ENCODE data around the gene ATOH8.

DNA sequence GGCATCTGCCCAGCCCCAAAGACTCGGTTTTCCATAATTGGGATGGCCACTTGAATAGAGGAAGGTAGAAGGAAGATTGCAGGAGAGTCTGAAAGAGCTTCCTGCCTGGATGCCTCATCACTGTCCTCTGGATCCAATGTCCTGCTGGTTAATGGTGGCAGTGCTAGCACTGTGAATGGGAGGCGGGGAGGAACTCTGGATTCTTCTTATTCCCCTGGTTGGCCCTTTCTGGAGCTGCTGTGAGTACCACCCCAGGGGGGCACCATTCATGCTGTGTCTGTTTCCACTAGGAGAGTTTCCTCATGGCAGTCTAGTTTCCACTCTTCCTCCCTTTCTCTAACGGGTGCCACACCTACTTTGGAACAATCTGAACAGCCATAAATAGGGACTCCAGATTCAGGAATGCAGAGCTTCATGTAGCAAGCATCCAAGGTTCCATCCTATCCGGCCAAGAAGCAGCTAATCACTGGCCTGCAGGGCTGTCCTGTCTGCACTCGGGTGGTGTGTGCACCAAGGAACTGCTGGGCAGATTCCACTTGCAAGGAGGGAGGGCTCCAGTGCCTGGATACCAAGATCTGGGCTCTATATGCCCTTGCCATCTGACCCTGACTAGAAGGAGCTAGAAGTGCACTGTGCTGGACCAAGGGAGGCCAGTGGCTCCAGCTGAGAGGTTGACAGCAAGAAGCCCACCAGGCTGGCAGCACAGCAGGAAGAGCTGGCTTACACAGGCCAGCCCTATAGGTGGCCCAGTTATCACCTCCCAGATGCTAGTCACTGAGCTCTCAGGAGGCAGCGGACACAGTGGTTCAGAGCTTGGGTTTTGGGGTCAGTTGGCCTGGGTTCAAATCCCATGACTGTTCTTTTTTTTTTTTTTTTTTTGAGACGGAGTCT is 4.6 kb upstream of the ATOH8 start:
- TF ChIP-seq POLR2AphosphoS5 (IDR thresholded peaks at IDR 0.05; ENCODE audit: borderline replicate concordance, low read depth, low read length) (no peak), EZH2 (IDR thresholded peaks at IDR 0.05) (no peak)

Measured in SK-N-MC (cell line).